ENCODE measurements around the gene UBE2E2. TPM values are rescaled to one million over a fixed set of nuclear protein-coding genes. Genes with fewer than 3 reads are reported as not detected.

UBE2E2 gene
- total and polyA plus RNA-seq, 2 donors from 2014 or later = 40.9 to 61.7 TPM

- intact Hi-C loops (cut with DNase I) = no loop called here
- no peak overlapping the region for H3K9ac ChIP-seq (ENCODE audit: low read length in 3 of 3)
These were observed 74.0 kb downstream of the UBE2E2 start for GRCh38 chr3:23276913-23277658.

GRCh38 chr3:23277688-23278087 is 74.6 kb downstream of the UBE2E2 start:
- Histone ChIP-seq H3K36me3 (ENCODE audit: control insufficient read depth in 2 of 3, insufficient read depth in 3 of 3, low read length in 3 of 3) (no peaks in the 10 kb centered on the region), H3K9ac (ENCODE audit: low read length in 3 of 3) (no peak overlapping the region), H3K27ac (ENCODE audit: low read depth in 2 of 2, low read length in 2 of 2) (no peak overlapping the region), H3K27me3 (ENCODE audit: control insufficient read depth, insufficient read depth, low read length) (no peaks in the 10 kb centered on the region), H3K4me1 (ENCODE audit: control insufficient read depth in 2 of 3, insufficient read depth in 2 of 3, low read depth in 1 of 3, low read length in 3 of 3) (peaks cover 0 to 7% (median 0%) of the 10 kb centered on the region in 3 donors), H3K9me3 (ENCODE audit: control insufficient read depth in 2 of 3, insufficient read depth in 1 of 3, low read length in 3 of 3) (no peaks in the 10 kb centered on the region), H3K4me3 (ENCODE audit: low read length in 3 of 3) (no peak overlapping the region)
- DNase-seq (no peak), FAIRE-seq (no peak)
- intact Hi-C loops (cut with DNase I) = no loop called here
- TF ChIP-seq CTCF (IDR thresholded peaks at IDR 0.05; ENCODE audit: borderline replicate concordance, extremely low read depth, insufficient read depth) = no peak

More at GRCh38 chr3:23276913-23277658, 74.0 kb downstream of the UBE2E2 start:
- FAIRE-seq (no peak), DNase-seq (no peak)
- H3K4me3 ChIP-seq (ENCODE audit: low read length in 3 of 3) = no peak overlapping the region
- H3K36me3 ChIP-seq (ENCODE audit: control insufficient read depth in 2 of 3, insufficient read depth in 3 of 3, low read length in 3 of 3) = no peaks in the 10 kb centered on the region
- H3K27ac ChIP-seq (ENCODE audit: low read depth in 2 of 2, low read length in 2 of 2) = no peak overlapping the region
- no peaks in the 10 kb centered on the region for H3K27me3 ChIP-seq (ENCODE audit: control insufficient read depth, insufficient read depth, low read length)
- H3K9me3 ChIP-seq (ENCODE audit: control insufficient read depth in 2 of 3, insufficient read depth in 1 of 3, low read length in 3 of 3) = no peaks in the 10 kb centered on the region
- peaks cover 0 to 7% (median 0%) of the 10 kb centered on the region in 3 donors for H3K4me1 ChIP-seq (ENCODE audit: control insufficient read depth in 2 of 3, insufficient read depth in 2 of 3, low read depth in 1 of 3, low read length in 3 of 3)
- no peak for TF ChIP-seq CTCF (IDR thresholded peaks at IDR 0.05; ENCODE audit: borderline replicate concordance, extremely low read depth, insufficient read depth)

- FAIRE-seq (no peak), DNase-seq (peak in 1 of 5 donors; percentile 8)
- intact Hi-C loops (cut with DNase I) = no loop called here
- Histone ChIP-seq H3K9me3 (ENCODE audit: control insufficient read depth in 2 of 3, insufficient read depth in 1 of 3, low read length in 3 of 3) (peaks cover 0 to 12% (median 0%) of the 10 kb centered on the region in 3 donors), H3K27ac (ENCODE audit: low read depth in 2 of 2, low read length in 2 of 2) (no peak overlapping the region), H3K27me3 (ENCODE audit: control insufficient read depth, insufficient read depth, low read length) (no peaks in the 10 kb centered on the region), H3K4me1 (ENCODE audit: control insufficient read depth in 2 of 3, insufficient read depth in 2 of 3, low read depth in 1 of 3, low read length in 3 of 3) (peaks cover 0 to 4% (median 0%) of the 10 kb centered on the region in 3 donors), H3K36me3 (ENCODE audit: control insufficient read depth in 2 of 3, insufficient read depth in 3 of 3, low read length in 3 of 3) (no peaks in the 10 kb centered on the region), H3K4me3 (ENCODE audit: low read length in 3 of 3) (no peak overlapping the region), H3K9ac (ENCODE audit: low read length in 3 of 3) (no peak overlapping the region)
- no peak for TF ChIP-seq CTCF (IDR thresholded peaks at IDR 0.05; ENCODE audit: borderline replicate concordance, extremely low read depth, insufficient read depth)
These were observed 80.5 kb downstream of the UBE2E2 start for GRCh38 chr3:23283625-23284024.
